ENCODE data around the gene HYPK.
"Not testable (repeated sequence)": the region's sequence is repeated elsewhere in the genome, so short reads cannot be mapped to it uniquely, and the experiment has no call there.

Gene HYPK

GRCh38 chr15:43795997-43796396 is 4.4 kb upstream of the HYPK start:
- DNase-seq = no peak

- no peak for DNase-seq
These were observed 3.8 kb upstream of the HYPK start for GRCh38 chr15:43796566-43796965.

- DNase-seq = no peak
These were observed 1.0 kb upstream of the HYPK start for GRCh38 chr15:43799209-43799944.

- DNase-seq = no peak
These were observed 484 bp upstream of the HYPK start, which contains the start of gene SERINC4 for GRCh38 chr15:43799945-43800285. TSS of gene SERINC4 (minus strand) at chr15:43800220. CDS start at chr15:43799986, 234 bp downstream.

- DNase-seq = not testable (repeated sequence)
These were observed 2.3 kb downstream of the HYPK start for GRCh38 chr15:43802676-43803075.

GRCh38 chr15:43808435-43808950 is 8.1 kb downstream of the HYPK start:
- no peak for DNase-seq

GRCh38 chr15:43808960-43809678 is 8.7 kb downstream of the HYPK start:
- DNase-seq = no peak

- DNase-seq = not testable (repeated sequence)
These were observed 14.7 kb downstream of the HYPK start for GRCh38 chr15:43815064-43815463.

GRCh38 chr15:43821505-43821904 is 21.1 kb downstream of the HYPK start:
- DNase-seq = no peak

- DNase-seq = peak; percentile 83
These were observed 24.2 kb downstream of the HYPK start, which contains the start of gene MFAP1 for GRCh38 chr15:43824302-43825246. TSS of gene MFAP1 (minus strand) at chr15:43824690. CDS start at chr15:43824569, 121 bp downstream.

- not testable (repeated sequence) for DNase-seq
These were observed 24.9 kb downstream of the HYPK start for GRCh38 chr15:43825305-43825704.

- no peak for DNase-seq
These were observed 25.7 kb downstream of the HYPK start for GRCh38 chr15:43826029-43826507.

- peak; percentile 44 for DNase-seq
These were observed 26.3 kb downstream of the HYPK start, which contains the start of gene WDR76 for GRCh38 chr15:43826508-43827341. TSS of gene WDR76 (plus strand) at chr15:43827002. CDS start at chr15:43827033, 31 bp downstream.

- DNase-seq = no peak
These were observed 27.8 kb downstream of the HYPK start for GRCh38 chr15:43828061-43828657.

- not testable (repeated sequence) for DNase-seq
These were observed 29.6 kb downstream of the HYPK start for GRCh38 chr15:43829951-43830540.

GRCh38 chr15:43830691-43831275 is 30.4 kb downstream of the HYPK start:
- DNase-seq = not testable (repeated sequence)

- DNase-seq = not testable (repeated sequence)
These were observed 31.2 kb downstream of the HYPK start for GRCh38 chr15:43831519-43832052.

GRCh38 chr15:43832485-43832884 is 32.1 kb downstream of the HYPK start:
- DNase-seq = not testable (repeated sequence)

- no peak for DNase-seq
These were observed 45.0 kb downstream of the HYPK start for GRCh38 chr15:43845421-43845820.

- no peak for DNase-seq
These were observed 50.9 kb downstream of the HYPK start for GRCh38 chr15:43851251-43851650.
